Stimulated activated CD4-positive, alpha-beta T cell treated with anti-CD3 and anti-CD28 coated beads, Interleukin-4, amount 100 ng/mL, for 48 hours (primary cell): ENCODE results near the gene CD300LF.
A peak's percentile ranks its signal among the peaks of the same experiment; 100 is the strongest.

Experiments
- DNase-seq, 2 donors: peaks; one replicate each; pipeline ENCODE4 v3.0.0-alpha.2; 2020; ENCODE audit warnings: low read depth in 2 of 2

CD300LF gene

DNA sequence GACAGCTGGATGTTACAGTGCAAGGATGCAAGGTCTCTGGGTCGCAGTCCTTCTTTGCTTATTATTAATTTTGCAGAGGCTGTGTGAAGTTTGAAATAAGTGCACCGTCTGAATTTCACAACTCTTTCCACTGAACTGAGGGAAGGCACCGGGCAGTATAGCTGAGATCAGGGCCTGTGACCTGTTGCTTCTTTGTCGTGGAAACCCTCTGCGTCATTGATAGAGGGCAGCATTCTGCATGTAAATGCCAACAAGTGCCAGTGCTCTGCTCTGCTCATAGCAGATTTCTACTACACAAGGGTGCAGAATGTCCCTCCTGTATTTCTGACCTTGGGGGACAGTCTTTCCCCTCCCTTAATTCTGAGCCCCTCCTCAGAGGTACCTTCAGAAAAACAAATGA is 26.0 kb downstream of the CD300LF start:
- DNase-seq = no peak

DNA sequence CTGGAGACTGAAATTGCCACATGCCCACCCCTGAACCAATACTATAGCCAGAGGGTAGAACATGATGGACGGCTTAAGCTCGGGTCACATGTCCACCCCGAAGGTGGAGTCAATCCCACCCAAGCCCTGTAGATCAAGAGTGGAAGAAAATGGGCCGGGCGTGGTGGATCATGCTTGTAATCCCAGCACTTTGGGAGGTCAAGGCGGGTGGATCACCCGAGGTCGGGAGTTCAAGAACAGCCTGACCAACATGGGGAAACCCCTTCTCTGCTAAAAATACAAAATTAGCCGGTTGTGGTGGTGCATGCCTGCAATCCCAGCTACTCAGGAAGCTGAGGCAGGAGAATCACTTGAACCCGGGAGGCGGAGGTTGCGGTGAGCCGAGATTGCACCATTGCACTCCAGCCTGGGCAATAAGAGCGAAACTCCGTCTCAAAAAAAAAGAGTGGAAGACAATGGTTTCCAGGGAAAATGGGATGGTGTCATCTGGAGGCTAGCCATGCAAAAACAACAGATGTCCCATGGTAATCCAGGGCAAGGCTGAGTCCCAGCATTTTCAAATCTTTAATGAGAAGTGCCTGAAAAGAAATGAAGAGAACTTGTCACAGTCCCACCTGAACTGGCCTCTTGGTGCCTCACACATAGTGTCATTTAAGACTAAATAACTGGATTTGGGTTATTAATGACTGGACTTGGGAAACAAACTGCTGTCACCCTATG is 30.1 kb downstream of the CD300LF start:
- no peak for DNase-seq

DNA sequence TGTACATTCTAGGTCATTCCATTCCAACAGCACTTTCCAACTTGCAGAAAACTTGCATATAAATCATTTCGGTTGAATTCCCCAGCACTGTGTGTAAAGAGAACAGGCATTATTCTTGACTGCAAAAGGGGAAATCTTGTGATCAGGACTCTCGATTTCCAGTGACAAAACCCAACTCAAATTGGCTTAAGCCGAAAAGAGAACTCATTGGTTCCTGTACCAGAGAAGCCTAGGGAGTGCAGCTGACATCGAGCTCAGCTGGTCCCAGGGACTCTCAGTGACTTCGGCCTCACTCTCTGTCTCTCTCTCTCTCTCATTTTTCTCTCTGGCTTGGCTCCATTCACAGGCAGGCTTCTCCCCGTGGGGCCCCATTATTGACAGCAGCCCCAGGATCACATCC is 30.7 kb downstream of the CD300LF start:
- DNase-seq = no peak

DNA sequence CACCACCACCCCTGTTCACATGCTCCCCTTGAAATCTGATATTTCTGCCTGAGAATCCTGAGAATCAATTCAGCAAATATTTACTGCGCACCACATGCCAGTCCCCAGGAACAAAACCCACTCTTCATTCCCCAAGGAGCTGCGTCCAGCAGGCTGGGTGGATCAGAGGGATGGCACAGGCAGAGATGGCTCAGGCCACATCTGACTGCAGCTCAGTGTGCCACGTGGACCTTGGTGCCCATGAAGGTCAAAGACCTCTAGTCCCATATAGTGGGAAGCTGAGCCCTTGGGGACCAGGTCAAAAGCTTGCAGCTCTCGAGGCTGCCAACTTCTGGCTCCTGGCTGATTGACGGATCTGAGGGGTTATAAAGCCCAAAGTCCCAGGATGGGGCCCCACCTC is 31.8 kb downstream of the CD300LF start:
- DNase-seq = no peak

DNA sequence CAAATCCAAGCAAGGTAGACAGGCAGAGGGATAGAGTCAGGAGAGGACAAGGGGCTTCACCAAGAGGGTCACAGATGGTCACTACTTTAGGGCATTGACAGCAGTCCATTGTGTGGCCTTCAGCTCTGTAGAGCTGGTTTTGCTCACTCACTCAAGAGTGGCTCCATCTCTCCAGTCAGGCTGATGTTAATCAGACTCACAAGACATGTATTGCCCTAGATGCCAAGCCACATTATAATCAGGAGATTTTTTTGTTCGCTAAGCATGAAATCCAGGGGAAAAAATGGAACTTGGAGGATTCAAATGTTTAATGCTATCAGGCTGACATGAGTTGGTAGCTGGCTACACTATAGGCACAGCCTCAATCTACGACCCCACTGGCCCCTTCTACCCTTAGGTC is 32.5 kb downstream of the CD300LF start:
- DNase-seq = no peak

DNA sequence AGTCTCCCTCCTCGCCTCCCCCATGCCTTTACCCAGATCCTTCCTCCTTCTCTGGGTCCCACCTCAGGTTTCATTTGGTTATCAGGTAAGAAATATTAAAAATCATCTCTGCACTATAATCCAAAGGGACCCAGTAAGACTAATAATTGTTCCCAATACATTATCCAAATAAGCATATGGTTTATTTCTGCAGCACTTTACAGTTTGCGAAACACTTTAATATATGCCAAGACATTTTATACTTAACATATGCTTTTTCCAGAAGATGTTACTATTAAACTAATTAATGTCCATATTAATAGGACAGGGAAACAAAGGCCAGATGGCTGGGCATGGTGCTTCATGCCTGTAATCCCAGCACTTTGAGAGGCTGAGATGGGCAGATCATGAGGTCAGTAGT is 33.3 kb downstream of the CD300LF start:
- no peak for DNase-seq

DNA sequence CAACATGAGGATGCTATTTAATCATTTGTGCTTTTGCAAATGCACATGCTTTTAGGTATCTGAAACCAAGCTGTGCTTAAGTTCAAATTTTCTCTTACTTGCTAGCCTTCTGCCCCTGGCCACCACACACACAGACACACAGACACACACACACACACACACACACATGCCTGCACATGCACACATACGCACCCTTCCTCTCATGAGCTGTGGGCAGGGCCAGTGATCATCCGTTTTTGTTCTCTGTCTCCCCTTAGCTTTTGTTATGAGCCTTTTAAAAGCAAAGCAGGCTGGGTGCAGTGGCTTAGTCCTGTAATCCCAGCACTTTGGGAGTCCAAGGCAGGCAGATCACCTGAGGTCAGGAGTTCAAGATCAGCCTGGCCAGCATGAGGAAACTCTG is 34.2 kb downstream of the CD300LF start:
- DNase-seq = no peak

DNA sequence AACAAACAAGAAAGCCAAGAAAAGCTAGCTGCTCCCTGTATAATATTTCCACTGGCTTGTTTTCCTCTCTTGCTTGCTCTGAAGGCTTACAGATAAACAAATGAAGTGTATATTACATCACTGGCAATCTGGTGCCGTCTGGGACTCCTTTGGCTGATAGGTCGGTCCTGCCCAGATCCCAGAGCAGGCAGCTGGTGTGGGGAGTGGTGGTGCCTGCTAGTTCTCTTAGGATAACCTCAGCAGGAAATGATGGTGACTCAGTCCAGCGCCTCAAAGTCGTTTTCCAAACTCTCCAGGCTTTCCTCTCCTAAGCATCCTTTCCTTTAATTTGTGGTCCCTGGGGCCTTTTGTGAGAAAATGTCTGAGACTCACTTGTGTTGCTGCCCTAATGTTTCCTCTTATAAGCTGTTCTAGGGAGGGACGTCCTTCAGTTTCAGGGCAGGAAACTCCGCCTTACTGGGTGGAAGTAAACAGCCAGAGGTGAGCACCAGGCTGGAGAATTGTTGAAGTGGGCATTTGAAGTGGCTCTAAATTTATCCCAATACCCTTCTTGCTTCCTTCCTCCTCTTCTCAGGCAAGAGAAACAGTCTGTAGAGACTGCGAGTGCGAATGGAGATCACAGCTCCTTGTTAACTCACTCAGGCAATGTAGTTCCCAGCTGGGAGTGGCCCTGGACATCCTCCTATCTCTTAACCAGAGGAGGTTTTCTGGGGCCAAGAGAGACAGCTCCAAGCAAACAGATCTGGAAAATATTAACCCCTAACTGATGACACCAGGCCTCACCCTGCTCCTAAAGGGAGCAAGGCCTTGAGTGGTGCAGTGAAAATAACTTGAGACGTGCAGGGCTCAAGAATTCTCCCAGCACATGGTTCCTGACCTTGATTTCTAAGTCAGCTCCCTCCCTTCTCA is 34.9 kb downstream of the CD300LF start:
- no peak for DNase-seq

DNA sequence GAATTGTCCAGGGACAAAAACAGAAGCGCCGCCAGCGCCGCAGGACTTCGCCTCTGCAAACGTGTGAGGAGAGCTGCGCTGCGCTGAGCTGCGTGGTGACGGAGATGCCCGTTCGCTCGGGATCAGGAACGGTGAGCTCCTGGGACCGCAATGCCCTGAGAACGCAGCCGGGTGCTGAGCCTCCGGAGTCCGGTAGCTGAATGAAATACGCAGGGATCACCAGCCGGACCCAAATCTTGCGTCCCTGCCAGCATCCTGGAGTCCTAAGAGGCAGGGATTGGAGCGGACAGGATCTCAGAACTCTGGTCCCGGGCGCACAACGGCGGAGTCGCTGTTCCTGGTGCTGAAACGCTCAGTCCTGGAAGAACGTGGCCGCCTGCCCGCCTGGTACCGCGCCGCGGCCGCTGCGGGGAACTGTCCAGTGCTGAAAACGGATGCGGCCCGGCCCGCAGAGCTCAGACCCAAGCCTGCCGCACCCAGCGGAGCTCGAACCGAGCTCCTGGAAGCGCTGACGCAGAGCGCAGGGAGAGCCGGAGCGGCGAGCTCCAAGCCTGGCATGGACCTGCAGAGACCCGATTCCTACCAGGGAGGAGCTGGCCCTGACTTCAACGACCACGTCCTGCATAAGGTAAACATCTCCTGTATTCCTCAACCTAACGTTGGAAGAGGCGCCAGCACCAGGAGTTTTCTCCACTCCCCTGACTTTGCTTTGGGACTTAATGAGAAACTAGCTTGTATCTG is 41.5 kb downstream of the CD300LF start:
- DNase-seq = peak; percentile 65 to 76

DNA sequence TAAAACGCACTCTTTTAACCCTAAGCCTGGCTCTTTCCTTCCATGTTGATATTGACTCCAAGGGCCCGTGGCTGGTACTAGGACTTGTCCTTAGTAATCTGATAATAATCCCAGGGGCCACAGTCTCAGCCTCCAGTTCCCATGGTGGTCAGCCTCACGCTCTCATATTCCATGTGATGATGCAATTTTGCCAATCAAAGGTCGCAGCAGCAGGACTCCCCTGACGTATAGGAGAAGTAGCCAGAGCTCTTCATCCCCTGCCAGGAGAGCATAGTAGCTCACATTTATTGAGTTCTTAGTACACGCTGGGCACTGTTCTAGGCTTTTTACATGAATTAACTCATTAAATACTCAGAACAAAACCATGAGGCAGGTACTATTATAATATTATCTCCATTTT is 42.4 kb downstream of the CD300LF start:
- DNase-seq = no peak

DNA sequence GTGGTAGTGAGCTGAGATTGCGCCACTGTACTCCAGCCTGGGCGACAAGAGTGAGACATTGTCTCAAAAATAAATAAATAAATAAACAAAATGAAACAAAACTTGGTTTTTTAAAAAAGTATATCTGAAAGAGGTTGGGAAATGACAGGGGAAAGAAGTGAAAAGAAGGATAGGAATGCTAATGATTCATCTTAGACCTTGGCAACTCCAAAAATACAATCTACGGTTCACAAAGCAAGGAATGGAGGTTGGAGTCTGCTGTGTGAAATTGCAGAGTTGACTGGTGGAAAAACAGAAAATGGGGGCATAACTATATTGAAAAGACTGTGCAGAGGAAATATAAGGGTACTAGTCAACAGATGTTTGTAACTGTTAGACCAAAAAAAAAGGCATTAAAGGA is 49.2 kb downstream of the CD300LF start:
- no peak for DNase-seq

DNA sequence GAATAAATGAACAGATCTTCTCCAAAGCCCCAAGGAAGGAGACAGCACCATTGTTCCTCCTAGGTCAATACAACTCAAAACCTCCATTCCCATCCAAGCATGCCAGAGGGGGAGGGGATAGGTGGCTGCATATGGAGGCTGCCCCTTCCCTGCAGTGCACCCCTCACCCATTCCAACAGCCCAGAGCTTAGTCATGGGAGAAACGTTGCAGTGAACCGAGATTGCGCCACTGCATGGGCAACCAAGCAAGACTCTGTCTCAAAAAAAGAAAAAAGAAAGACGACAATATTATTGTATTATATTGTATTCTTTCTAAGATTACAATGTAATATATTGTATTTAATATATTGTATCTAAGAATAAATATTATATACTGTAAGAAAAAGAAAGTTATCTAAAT is 52.8 kb downstream of the CD300LF start:
- no peak for DNase-seq

DNA sequence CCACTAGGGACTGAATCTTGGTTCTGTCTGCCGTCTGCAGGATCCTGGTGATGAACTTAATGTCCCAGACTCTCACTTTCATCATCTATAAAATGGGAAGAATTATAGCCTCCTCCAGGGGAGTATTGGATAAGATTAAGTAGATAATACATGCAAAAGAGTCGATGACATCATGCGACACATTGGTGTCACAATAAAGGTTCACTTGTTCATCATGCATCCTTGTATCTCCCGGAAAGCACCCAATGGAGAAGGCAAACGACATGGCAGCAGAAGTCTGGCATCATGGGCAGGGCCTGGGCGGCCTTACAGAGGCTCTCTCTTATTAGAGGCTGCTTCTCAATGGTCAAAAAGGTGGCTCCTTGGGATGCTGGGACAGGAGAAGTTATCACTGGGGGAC is 54.1 kb downstream of the CD300LF start:
- no peak for DNase-seq

DNA sequence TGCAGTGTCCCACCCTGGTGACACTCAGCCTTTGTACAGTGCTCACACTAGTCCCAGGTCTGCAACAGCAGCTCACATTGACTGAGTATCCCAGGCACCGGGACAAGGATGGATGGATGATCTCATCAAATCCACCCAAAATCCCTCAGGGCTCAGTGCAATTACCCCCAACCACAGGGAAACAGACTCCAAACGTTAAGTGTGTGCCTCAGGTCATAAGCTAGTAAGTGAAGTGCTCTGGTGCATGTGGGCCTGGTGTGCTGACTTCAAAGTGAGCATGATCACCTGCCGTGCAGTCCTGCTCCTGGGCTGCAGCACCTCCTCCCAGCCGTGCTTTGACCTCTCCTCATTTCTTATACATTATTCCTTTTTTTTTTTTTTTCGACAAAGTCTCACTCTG is 58.0 kb downstream of the CD300LF start:
- no peak for DNase-seq

DNA sequence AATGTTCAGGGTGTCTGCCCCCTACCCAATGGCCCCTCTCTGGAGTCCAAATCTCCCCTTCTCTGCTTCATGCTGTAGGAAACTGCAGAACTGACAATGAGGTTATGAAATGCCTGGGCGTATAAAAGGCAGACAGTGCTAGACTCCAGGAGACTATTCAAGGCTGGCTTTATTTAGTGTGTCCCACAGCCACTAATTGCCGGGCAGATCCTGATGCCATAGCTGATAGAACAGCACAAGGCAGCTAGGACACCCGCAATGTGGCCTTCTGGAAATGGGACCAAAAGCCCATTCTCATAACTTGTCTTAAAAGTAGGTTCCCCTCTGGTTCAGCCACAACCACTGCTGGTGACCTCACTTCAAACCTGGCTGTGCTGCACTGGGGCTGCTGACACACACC is 60.7 kb downstream of the CD300LF start:
- DNase-seq = no peak

DNA sequence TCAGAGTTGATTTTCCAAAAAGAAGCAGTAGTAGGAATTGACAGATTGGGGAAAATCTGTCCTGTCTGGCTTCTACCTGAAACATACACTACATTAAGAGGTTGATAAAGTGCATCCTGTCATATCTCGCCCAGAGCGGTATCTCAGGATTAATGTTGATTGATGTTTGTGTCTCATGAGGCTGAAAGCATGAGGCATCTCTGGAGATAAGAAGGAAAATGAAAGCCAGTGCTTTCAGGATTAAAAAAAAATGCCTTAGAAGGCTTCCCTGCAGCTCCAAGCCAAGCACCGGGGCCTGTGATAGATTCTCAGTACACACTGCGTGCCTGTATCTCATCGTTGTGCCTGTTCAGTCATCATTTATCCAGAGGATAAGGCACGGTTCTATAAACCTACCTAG is 62.8 kb downstream of the CD300LF start:
- no peak for DNase-seq

DNA sequence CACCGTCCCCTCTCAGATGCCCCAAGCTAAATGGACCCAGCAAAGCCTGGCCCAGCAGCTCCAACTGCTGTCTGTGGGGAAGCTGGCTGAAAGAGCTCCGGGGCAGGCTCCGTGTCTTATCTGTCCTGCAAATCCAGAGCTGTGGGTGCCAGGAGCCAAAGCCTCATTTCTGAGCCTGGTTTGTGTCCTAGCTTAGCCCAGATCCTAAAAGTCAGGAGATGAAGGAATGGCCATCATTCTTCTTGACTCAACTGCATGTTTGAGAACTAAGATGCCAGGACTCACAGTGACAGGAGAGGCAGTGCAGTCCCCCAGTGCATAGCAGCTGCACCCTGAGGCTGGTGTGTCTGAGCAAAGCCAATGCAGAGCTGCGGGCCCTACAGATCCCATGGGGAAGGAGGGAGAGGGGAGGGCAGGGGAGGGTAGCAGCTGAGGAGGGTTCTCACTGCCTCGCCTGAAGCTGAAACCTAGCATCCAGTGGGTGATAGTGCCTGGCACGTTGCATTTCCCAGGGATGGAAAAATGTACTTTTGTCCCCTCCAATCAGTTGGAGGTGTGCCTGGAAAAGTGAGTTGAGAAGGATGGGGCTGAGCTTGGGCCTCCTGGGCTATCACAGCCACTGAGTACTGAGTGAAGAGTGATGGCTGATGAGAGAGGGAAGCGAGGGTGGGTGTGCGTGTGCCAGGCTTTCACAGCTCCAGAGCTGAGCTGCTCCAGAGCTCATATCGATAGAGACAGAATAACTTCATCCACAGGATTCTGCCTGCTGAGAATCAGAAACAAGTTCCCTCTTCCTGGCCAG is 64.7 kb downstream of the CD300LF start:
- no peak for DNase-seq

DNA sequence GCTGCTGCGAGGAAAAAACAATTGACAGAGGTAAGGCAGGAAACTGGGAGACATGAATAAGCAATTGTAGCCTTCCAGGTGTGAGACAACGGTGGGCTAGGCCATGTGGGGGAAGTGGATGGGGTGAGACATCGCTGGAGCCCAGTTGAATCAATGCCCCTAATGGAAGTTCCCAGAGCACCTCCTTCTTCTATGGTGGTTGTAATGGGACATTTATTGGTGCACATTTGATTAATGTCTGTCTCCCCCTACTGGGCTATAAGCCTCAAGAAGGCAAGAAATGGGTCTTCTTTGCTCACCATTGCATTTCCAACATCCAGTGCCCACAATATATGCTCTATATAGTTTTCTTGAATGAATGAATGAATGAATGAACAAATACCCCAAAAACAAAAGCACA is 66.5 kb downstream of the CD300LF start:
- no peak for DNase-seq

DNA sequence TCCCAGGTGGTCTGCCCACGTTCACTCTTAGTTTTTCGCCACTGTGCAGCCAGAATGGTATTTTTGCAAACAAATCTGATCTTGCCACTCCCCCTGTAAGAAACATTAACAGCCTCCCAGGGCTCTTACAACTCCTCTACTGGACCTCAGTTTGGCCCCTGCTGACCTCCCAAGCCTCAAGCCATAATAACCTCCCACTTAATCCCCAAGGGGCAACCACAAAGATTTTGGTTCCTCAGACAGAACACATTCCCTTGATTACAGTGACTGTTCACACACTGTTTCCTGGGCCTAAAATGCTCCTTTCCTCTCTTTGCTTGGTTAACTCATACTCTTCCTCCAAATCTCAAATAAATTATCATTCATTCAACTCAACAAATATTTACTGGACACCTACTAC is 67.7 kb downstream of the CD300LF start:
- no peak for DNase-seq

DNA sequence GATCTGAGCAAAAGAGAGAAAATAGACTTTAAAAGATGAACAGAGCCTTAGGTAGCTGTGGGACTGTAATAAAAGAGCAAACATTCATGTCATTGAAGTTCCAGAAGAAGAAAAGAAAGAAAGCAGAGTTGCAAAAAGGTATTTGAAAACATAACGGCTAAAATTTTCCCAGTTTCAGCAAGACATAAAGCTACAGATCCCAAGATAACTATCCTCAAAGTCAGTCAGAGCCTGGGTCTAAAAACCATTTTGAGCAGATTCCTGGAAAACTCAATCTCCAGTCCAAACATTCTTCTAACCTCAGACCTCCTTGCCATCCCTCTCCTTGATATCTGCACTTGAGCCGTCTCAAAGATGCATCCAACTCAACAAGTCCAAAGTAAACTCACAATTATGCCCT is 68.3 kb downstream of the CD300LF start:
- no peak for DNase-seq
